Smooth muscle cell (in vitro differentiated cells): ENCODE data around the gene PTPRCAP. TPM values are rescaled to one million over a fixed set of nuclear protein-coding genes. Genes with fewer than 3 reads are reported as not detected.

ENCODE experiments used
- DNase-seq: peaks from one replicate; lab custom pipeline; 2025; ENCODE audit not compliant: unreplicated experiment; lab: John Stamatoyannopoulos, UW
- H2AFZ ChIP-seq: fragments of 200-600 bp; sonication (generic); 2 replicates; pipeline ENCODE4 v1.6.0; 2016; ENCODE audit warnings: antibody characterized with exemption, low read depth, mild to moderate bottlenecking
- H3F3A ChIP-seq: fragments of 200-600 bp; sonication (generic); 2 replicates; pipeline ENCODE4 v1.6.0; 2017; ENCODE audit warnings: antibody characterized with exemption, low read depth
- H3K27ac ChIP-seq: fragments of 200-600 bp; sonication (generic); 2 replicates; pipeline ENCODE4 v1.5.1; 2016; ENCODE audit warnings: low read depth, mild to moderate bottlenecking
- H3K27me3 ChIP-seq: fragments of 200-600 bp; sonication (generic); 2 replicates; pipeline ENCODE4 v1.6.1; 2016; ENCODE audit warnings: low read depth, mild to moderate bottlenecking
- H3K36me3 ChIP-seq: fragments of 200-600 bp; sonication (generic); 2 replicates; pipeline ENCODE4 v1.5.1; 2016; ENCODE audit warnings: low read depth
- H3K4me1 ChIP-seq: fragments of 200-600 bp; sonication (generic); 2 replicates; pipeline ENCODE4 v1.5.1; 2016; ENCODE audit warnings: low read depth
- H3K4me2 ChIP-seq: fragments of 200-600 bp; sonication (generic); 2 replicates; pipeline ENCODE4 v1.6.0; 2016; ENCODE audit warnings: mild to moderate bottlenecking
- H3K4me3 ChIP-seq: fragments of 200-600 bp; sonication (generic); 2 replicates; pipeline ENCODE4 v1.5.1; 2016; ENCODE audit warnings: mild to moderate bottlenecking
- H3K79me2 ChIP-seq: fragments of 200-600 bp; sonication (generic); 2 replicates; pipeline ENCODE4 v1.6.0; 2016; ENCODE audit warnings: low read depth, mild to moderate bottlenecking
- H3K9ac ChIP-seq: fragments of 200-600 bp; sonication (generic); 2 replicates; pipeline ENCODE4 v1.6.0; 2016; ENCODE audit warnings: low read depth
- H3K9me3 ChIP-seq: fragments of 200-600 bp; sonication (generic); replicated peaks from 2 replicates; pipeline ENCODE4 v1.5.1; 2016; ENCODE audit warnings: low read depth
- H4K20me1 ChIP-seq: fragments of 200-600 bp; sonication (generic); 2 replicates; pipeline ENCODE4 v1.6.0; 2016; ENCODE audit warnings: low read depth
- WGBS: methylation state at CpG from one replicate; pipeline ENCODE4 v1.1.7; 2016; ENCODE audit warnings: low lambda C conversion rate; 5-methylcytosine and 5-hydroxymethylcytosine counted together
- polyA plus RNA-seq: library from polyadenylated mRNA; unstranded; fragments of >200 nt; fragmentation: Nextera tagmentation; extraction: Ambion mirVana; gene quantifications from 2 replicates; pipeline ENCODE4 v1.2.1, GENCODE V29; 2016
- small RNA-seq: library from RNA; depleted of rRNA; stranded (forward); fragments of <200 nt; gene quantifications from one replicate; pipeline ENCODE3, GENCODE V24; 2014
- total RNA-seq: library from RNA; depleted of rRNA; stranded (reverse); fragments of >200 nt; gene quantifications from 2 replicates; pipeline ENCODE4 v1.2.3, GENCODE V29; 2014
- TF ChIP-seq, protein P1 (sequence below): fragments of 200-600 bp; sonication (generic); IDR thresholded peaks from 2 replicates; pipeline ENCODE4 v1.5.1; 2017; ENCODE audit warnings: borderline replicate concordance, mild to moderate bottlenecking, antibody characterized with exemption; ENCODE audit not compliant: insufficient read depth, poor library complexity, severe bottlenecking

Gene PTPRCAP
- total and polyA plus RNA-seq, 2 experiments from 2014 or later: 1.1 TPM; not detected in 1

DNA sequence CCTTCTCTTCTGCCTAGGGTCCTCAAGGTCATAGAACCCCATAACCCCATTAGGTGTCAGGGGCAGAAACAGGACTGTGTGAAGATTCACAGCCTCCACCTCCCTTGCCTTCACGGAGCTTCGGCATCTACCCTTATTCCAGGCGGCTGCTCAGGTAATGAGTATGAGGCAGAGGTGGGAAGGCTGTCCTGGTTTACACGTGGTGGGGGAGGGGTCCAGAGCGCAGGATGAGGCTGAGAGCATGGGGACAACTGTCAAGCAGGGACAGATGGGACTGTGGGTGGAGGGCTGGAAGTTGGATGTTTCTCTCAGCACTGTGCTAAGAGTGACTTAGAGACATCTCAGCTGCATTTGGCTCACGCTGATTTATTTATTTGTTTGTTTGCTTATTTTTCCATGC lies 50.0 kb downstream of the PTPRCAP start:
- TF ChIP-seq, protein P1, sequence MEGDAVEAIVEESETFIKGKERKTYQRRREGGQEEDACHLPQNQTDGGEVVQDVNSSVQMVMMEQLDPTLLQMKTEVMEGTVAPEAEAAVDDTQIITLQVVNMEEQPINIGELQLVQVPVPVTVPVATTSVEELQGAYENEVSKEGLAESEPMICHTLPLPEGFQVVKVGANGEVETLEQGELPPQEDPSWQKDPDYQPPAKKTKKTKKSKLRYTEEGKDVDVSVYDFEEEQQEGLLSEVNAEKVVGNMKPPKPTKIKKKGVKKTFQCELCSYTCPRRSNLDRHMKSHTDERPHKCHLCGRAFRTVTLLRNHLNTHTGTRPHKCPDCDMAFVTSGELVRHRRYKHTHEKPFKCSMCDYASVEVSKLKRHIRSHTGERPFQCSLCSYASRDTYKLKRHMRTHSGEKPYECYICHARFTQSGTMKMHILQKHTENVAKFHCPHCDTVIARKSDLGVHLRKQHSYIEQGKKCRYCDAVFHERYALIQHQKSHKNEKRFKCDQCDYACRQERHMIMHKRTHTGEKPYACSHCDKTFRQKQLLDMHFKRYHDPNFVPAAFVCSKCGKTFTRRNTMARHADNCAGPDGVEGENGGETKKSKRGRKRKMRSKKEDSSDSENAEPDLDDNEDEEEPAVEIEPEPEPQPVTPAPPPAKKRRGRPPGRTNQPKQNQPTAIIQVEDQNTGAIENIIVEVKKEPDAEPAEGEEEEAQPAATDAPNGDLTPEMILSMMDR: no peak
- no peaks in the 10 kb centered on the region for H3K79me2 ChIP-seq
- no peak overlapping the region for H3K4me2 ChIP-seq
- no peaks in the 10 kb centered on the region for H3K27me3 ChIP-seq
- H3F3A ChIP-seq: no peaks in the 10 kb centered on the region
- H3K4me1 ChIP-seq: peaks cover under 1% of the 10 kb centered on the region
- H3K27ac ChIP-seq: peak overlapping the region; percentile 10
- H3K9me3 ChIP-seq: no peaks in the 10 kb centered on the region
- DNase-seq: no peak
- H4K20me1 ChIP-seq: no peaks in the 10 kb centered on the region
- H3K9ac ChIP-seq: no peak overlapping the region
- H3K4me3 ChIP-seq: no peak overlapping the region
- H3K36me3 ChIP-seq: no peaks in the 10 kb centered on the region
- no peak overlapping the region for H2AFZ ChIP-seq
- WGBS: 61% methylated on average over 6 of the region's 6 CpGs

DNA sequence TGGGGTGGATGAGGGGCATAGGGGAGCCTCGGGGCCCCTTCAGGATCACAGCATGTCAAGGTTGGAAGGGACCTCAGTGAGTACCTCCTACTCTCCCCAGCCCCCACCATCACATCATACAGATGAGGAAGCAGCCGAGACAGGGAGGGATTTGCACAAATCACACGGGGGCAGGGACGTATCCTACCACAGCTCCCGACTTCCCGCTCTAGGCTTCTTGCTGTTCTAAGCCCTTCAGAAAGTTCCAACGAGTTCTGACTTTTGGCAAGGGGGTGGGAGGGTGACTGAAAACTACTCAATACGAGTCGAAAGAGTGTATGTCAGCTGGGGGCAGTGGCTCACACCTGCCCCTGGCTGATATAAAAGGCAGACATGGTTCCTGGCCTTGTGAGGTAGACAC lies 50.4 kb downstream of the PTPRCAP start:
- Histone ChIP-seq H3K9ac (no peak overlapping the region), H3K27me3 (no peaks in the 10 kb centered on the region), H3K4me2 (peak overlapping the region; percentile 9), H3K4me1 (no peaks in the 10 kb centered on the region), H3F3A (no peaks in the 10 kb centered on the region), H3K79me2 (no peaks in the 10 kb centered on the region), H4K20me1 (no peaks in the 10 kb centered on the region), H3K4me3 (no peak overlapping the region), H3K27ac (peak overlapping the region; percentile 10), H3K36me3 (no peaks in the 10 kb centered on the region), H3K9me3 (no peaks in the 10 kb centered on the region), H2AFZ (no peak overlapping the region)
- TF ChIP-seq, protein P1: no peak
- 21% methylated on average over 9 of the region's 9 CpGs for WGBS
- no peak for DNase-seq

Small RNA genes within 50 kb of the gene (small RNA-seq; reads per million reads assigned to genes)
- gene RNU6-1238P: not detected

Other genes starting within 250 kb of the PTPRCAP start
- gene GRK2, start 171.2 kb downstream of the PTPRCAP start, total RNA-seq: 18.5 and 22.2 TPM in 2 replicates
- gene GRK2, start 171.2 kb downstream of the PTPRCAP start, polyA plus RNA-seq: 38.9 and 42.5 TPM in 2 replicates
- gene ANKRD13D, start 148.4 kb downstream of the PTPRCAP start, total RNA-seq: 29.3 and 34.7 TPM in 2 replicates
- 52.0 and 63.2 TPM in 2 replicates for gene ANKRD13D, start 148.4 kb downstream of the PTPRCAP start, polyA plus RNA-seq
- gene SSH3, start 134.2 kb downstream of the PTPRCAP start, total RNA-seq: 14.9 and 23.9 TPM in 2 replicates
- gene SSH3, start 134.2 kb downstream of the PTPRCAP start, polyA plus RNA-seq: 29.3 and 47.5 TPM in 2 replicates
- gene POLD4, start 84.1 kb downstream of the PTPRCAP start, total RNA-seq: 61.4 and 78.0 TPM in 2 replicates
- gene POLD4, start 84.1 kb downstream of the PTPRCAP start, polyA plus RNA-seq: 113 and 133 TPM in 2 replicates
- 7.3 and 12.2 TPM in 2 replicates for gene CLCF1, start 64.1 kb downstream of the PTPRCAP start, total RNA-seq
- gene CLCF1, start 64.1 kb downstream of the PTPRCAP start, polyA plus RNA-seq: 4.6 and 6.2 TPM in 2 replicates
- gene RAD9A, start 45.7 kb downstream of the PTPRCAP start, total RNA-seq: 17.3 and 19.5 TPM in 2 replicates
- 20.3 and 21.4 TPM in 2 replicates for gene RAD9A, start 45.7 kb downstream of the PTPRCAP start, polyA plus RNA-seq
- gene PPP1CA, start 35.8 kb downstream of the PTPRCAP start, total RNA-seq: 99.3 and 123 TPM in 2 replicates
- gene PPP1CA, start 35.8 kb downstream of the PTPRCAP start, polyA plus RNA-seq: 210 and 220 TPM in 2 replicates
- gene TBC1D10C, start 33.6 kb downstream of the PTPRCAP start, total RNA-seq: not detected in 2 replicates
- 0.32 TPM in 1 of 2 replicates, not detected in the other for gene TBC1D10C, start 33.6 kb downstream of the PTPRCAP start, polyA plus RNA-seq
- gene CARNS1, start 22.0 kb downstream of the PTPRCAP start, total RNA-seq: 0.36 and 0.85 TPM in 2 replicates
- 1.7 and 3.6 TPM in 2 replicates for gene CARNS1, start 22.0 kb downstream of the PTPRCAP start, polyA plus RNA-seq
- gene RPS6KB2, start 9.2 kb downstream of the PTPRCAP start, total RNA-seq: 66.5 and 86.9 TPM in 2 replicates
- 102 and 107 TPM in 2 replicates for gene RPS6KB2, start 9.2 kb downstream of the PTPRCAP start, polyA plus RNA-seq
- 38.9 and 43.8 TPM in 2 replicates for gene CORO1B, start 5.8 kb upstream of the PTPRCAP start, total RNA-seq
- gene CORO1B, start 5.8 kb upstream of the PTPRCAP start, polyA plus RNA-seq: 84.6 and 85.8 TPM in 2 replicates
- gene GPR152, start 15.0 kb upstream of the PTPRCAP start, total RNA-seq: not detected in 2 replicates
- gene GPR152, start 15.0 kb upstream of the PTPRCAP start, polyA plus RNA-seq: 0.27 and 0.71 TPM in 2 replicates
- not detected in 2 replicates for gene CABP4, start 17.7 kb upstream of the PTPRCAP start, total RNA-seq
- gene CABP4, start 17.7 kb upstream of the PTPRCAP start, polyA plus RNA-seq: 2.1 TPM in 1 of 2 replicates, not detected in the other
- 88.3 and 135 TPM in 2 replicates for gene TMEM134, start 31.6 kb upstream of the PTPRCAP start, total RNA-seq
- gene TMEM134, start 31.6 kb upstream of the PTPRCAP start, polyA plus RNA-seq: 114 and 149 TPM in 2 replicates
- gene AIP, start 45.3 kb upstream of the PTPRCAP start, total RNA-seq: 35.3 and 36.8 TPM in 2 replicates
- 57.8 and 61.5 TPM in 2 replicates for gene AIP, start 45.3 kb upstream of the PTPRCAP start, polyA plus RNA-seq
- gene PITPNM1, start 67.7 kb upstream of the PTPRCAP start, total RNA-seq: 27.6 and 28.9 TPM in 2 replicates
- gene PITPNM1, start 67.7 kb upstream of the PTPRCAP start, polyA plus RNA-seq: 35.0 and 48.2 TPM in 2 replicates
- gene CDK2AP2, start 70.5 kb upstream of the PTPRCAP start, total RNA-seq: 27.0 and 34.0 TPM in 2 replicates
- 94.2 and 101 TPM in 2 replicates for gene CDK2AP2, start 70.5 kb upstream of the PTPRCAP start, polyA plus RNA-seq
- gene CABP2, start 85.8 kb upstream of the PTPRCAP start, total RNA-seq: not detected in 2 replicates
- gene CABP2, start 85.8 kb upstream of the PTPRCAP start, polyA plus RNA-seq: not detected in 2 replicates
- gene GSTP1, start 146.1 kb upstream of the PTPRCAP start, total RNA-seq: 739 and 874 TPM in 2 replicates
- 1,489 and 1,525 TPM in 2 replicates for gene GSTP1, start 146.1 kb upstream of the PTPRCAP start, polyA plus RNA-seq
- gene NDUFV1, start 169.3 kb upstream of the PTPRCAP start, total RNA-seq: 110 and 111 TPM in 2 replicates
- 201 and 207 TPM in 2 replicates for gene NDUFV1, start 169.3 kb upstream of the PTPRCAP start, polyA plus RNA-seq
- 0.67 and 9.2 TPM in 2 replicates for gene NUDT8, start 192.3 kb upstream of the PTPRCAP start, total RNA-seq
- 15.6 and 17.6 TPM in 2 replicates for gene NUDT8, start 192.3 kb upstream of the PTPRCAP start, polyA plus RNA-seq
- not detected in 2 replicates for gene TBX10, start 202.1 kb upstream of the PTPRCAP start, total RNA-seq
- gene TBX10, start 202.1 kb upstream of the PTPRCAP start, polyA plus RNA-seq: not detected in 2 replicates
- gene ACY3, start 213.0 kb upstream of the PTPRCAP start, total RNA-seq: not detected in 2 replicates
- gene ACY3, start 213.0 kb upstream of the PTPRCAP start, polyA plus RNA-seq: not detected in 2 replicates
- 2.6 and 5.0 TPM in 2 replicates for gene ALDH3B2, start 236.9 kb upstream of the PTPRCAP start, total RNA-seq
- 0.77 and 3.1 TPM in 2 replicates for gene ALDH3B2, start 236.9 kb upstream of the PTPRCAP start, polyA plus RNA-seq